AG10803 (cell line): ENCODE measurements around the gene NOXA1.
A peak's percentile ranks its signal among the peaks of the same experiment; 100 is the strongest.

Experiments
- DNase-seq: peaks from one replicate; pipeline ENCODE4 v3.0.0; 2010; ENCODE audit warnings: low read depth
- H3K4me3 ChIP-seq: 2 replicates; pipeline ENCODE4 v1.5.1; 2011; ENCODE audit warnings: mild to moderate bottlenecking, low read length, control low read depth
- CTCF ChIP-seq: conservative IDR thresholded peaks from 2 replicates; pipeline ENCODE4 v1.5.1; 2011; ENCODE audit warnings: mild to moderate bottlenecking, low read length, control low read depth, inconsistent platforms

The NOXA1 gene

GRCh38 chr9:137480686-137481683 is 57.8 kb downstream of the NOXA1 start:
- no peak for DNase-seq
- TF ChIP-seq CTCF: no peak
- H3K4me3 ChIP-seq: no peak overlapping the region

DNA sequence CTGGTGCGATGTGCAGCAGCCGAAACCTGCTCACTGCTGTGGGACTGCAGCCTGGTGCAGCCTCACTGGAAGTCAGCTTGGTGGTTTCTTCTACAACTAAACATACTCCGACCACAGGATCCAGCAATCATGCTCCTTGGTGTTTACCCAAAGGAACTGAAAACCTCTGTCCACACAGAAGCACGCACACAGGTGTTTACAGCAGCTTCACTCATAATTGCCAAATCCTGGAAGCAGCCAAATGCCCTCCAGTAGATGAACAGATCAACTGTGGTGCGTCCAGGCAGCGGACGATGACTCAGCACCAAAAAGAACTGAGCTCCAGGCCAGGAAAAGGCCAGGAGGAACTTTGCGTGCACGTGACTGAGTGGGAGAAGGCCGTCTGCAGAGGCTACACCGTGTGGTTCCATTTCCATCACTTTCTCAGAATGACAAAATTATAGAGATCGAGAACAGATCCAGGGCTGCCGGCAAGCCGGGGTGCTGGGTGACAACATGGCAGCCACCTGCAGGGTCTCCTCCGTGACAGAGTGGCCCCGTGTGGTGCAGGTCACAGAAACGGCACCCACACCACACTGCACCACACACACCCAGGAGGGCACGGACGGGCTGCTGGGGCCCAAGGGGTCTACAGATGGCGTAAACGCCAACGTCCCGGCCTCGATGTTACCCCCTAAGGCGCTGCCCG is 59.0 kb downstream of the NOXA1 start:
- peak; percentile 40 for DNase-seq
- no peak for TF ChIP-seq CTCF

More for the DNA sequence above, 59.0 kb downstream of the NOXA1 start:
- H3K4me3 ChIP-seq: no peak overlapping the region
